GM12864 (cell line): ENCODE measurements around the gene ATP2B1.

Experiments used
- DNase-seq: peaks from one replicate; pipeline ENCODE4 v3.0.0-alpha.2; 2011; ENCODE audit warnings: low read depth
- H3K4me3 ChIP-seq: 2 replicates; pipeline ENCODE4 v1.5.1; 2011; ENCODE audit warnings: mild to moderate bottlenecking, low read depth, low read length, control low read depth
- CTCF ChIP-seq: IDR thresholded peaks from 2 replicates; pipeline ENCODE4 v1.5.1; 2011; ENCODE audit warnings: low read depth, mild to moderate bottlenecking, moderate library complexity, low read length, control low read depth, inconsistent platforms; ENCODE audit errors: missing control alignments

ATP2B1 gene

DNA sequence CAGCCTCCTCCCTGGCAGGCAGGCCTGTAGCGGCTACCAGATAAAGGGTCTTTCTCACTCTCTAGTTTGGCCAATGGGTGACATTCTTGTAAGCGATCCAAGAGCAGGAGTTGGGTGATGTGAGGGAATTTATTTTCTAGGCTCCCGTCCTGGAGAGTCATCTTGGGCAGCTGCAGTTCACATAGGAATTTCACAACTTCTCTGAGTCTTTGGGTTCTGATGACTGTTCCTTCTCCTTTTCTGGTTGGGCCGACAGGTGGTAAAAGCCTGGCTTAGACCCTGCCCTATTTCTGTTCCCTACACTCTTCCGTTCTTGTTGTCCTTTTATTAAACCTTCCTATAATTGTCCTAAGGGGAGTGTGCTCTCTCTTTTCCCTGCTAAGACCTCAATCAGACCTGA is 140.2 kb downstream of the ATP2B1 start:
- TF ChIP-seq CTCF: no peak
- DNase-seq: no peak
- no peak overlapping the region for H3K4me3 ChIP-seq

DNA sequence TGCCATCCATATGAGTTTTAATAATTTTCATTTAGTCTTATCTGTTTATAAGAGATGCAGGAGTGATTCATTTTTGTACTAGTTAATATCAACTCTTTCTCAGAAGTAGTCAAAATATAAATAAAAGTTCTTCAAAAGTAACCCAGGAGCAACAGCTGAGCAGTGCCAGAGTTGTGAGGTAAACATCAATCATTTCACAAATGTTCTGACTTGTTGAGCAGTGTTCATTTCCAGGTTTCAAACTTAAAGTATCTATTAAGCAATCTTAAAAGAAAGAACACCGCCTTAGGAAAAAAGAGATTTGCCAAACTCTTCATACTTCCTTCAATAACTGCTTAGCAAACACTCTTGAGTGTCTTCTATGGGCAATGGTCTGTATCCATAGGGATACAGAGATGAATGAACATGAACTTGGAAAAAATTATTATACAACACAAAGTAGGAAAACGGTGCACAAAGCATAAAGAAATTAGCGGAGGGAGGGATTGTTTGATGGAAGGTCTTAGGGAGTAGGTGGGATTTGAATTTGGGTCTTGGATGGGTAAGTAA is 140.9 kb downstream of the ATP2B1 start:
- TF ChIP-seq CTCF: no peak
- no peak overlapping the region for H3K4me3 ChIP-seq
- no peak for DNase-seq

GRCh38 chr12:89566615-89567014 is 142.0 kb downstream of the ATP2B1 start:
- no peak for DNase-seq
- H3K4me3 ChIP-seq: no peak overlapping the region
- no peak for TF ChIP-seq CTCF

- DNase-seq: no peak
- H3K4me3 ChIP-seq: no peak overlapping the region
- no peak for TF ChIP-seq CTCF
Observed at GRCh38 chr12:89565002-89565401, 143.6 kb downstream of the ATP2B1 start.

GRCh38 chr12:89559753-89560152 is 148.9 kb downstream of the ATP2B1 start:
- H3K4me3 ChIP-seq: no peak overlapping the region
- no peak for DNase-seq
- TF ChIP-seq CTCF: no peak

GRCh38 chr12:89556976-89557375 is 151.7 kb downstream of the ATP2B1 start:
- no peak for TF ChIP-seq CTCF
- no peak overlapping the region for H3K4me3 ChIP-seq
- DNase-seq: no peak

- H3K4me3 ChIP-seq: no peak overlapping the region
- DNase-seq: no peak
- no peak for TF ChIP-seq CTCF
Observed at GRCh38 chr12:89552376-89552775, 156.3 kb downstream of the ATP2B1 start.
